HG03045 (cell line): ENCODE results near the gene AADACL4.

Source experiments
- ATAC-seq: cut with Tn5 transposase; IDR thresholded peaks from one replicate; pipeline ENCODE4 v1.9.1; 2021; ENCODE audit warnings: mild to moderate bottlenecking, moderate library complexity; ENCODE audit not compliant: unreplicated experiment

The AADACL4 gene

DNA sequence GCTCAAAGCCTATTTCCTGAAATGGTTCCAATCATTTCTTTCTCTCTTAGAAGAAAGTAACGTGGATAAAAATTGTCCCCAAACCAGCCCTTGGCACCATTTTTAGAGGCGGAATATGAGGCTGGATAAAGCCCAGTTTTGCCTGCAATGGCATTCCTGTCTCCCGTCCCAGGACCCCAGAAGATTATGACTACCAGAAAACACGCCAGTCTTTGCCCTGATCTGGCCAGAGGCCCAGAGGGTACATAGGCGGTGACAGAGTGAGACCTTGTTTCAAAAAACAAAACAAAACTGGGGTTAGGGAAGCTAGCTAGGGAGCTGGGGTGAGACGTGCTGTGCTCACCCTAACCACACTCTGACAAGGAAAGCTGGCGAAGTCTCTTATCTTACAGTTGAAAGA, at the start of gene AADACL4:
TSS of gene AADACL4 (plus strand) at position 301 of the 400 bp plus-strand sequence. CDS start 462 bp downstream, outside the sequence.
- ATAC-seq = no peak

DNA sequence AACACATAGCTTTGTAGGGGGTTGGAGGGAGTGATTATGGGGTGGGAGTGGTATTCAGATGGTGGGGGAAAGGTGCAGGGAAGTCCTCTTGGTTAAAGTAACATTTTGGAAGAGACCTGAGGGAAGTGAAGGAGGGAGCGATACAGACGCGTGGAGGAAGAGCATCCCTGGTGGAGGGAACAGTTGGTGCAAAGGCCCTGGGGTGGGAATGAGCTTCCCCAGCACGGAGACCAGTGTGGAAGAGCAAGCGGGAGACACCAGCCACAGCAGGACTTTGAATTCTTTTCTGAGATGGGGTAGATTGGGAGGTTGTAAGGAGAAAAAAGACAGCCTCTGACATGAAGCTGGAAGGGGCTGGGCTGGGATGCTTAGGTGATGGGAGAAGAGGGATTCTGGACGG, 49.4 kb upstream of the AADACL4 start:
- ATAC-seq = no peak

DNA sequence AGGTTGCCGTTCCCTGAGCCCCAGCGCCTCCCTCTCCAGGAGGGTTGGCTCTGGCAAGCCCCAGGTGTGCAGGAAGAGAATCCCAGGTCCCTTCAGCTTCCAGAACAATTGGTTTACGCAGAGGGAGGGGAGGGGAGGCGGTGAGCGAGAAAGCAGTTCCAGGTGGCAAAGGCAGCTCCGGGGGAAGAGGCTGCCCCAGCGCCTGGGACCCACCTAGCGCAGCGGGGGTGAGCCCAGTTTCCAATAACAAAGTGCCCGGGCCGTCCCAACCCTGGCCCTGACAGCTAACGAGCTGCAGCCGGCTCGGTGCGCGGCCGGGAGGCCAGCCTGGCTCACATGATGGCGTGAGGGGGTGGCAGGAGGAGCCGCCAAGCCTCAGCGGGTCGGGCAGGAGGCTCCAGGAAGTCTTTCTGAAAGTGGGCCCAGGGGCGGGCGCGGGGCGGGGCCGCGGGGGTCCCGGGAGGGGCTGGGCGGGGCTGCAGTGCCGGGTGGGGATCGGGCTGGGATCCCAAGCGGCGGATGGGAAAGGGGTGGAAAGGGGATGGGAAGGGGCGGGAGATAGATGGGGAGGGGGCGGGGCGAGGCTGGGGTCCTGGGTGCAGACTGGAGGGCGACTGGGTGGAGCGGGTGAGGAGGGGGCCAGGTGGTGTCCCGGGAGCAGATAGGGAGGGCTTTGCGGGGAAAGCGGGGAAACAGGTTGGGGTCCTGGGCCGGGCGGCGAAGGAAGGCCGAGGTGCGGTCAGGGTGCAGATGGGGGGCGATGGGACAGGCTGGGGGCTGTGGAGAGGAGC, 48.7 kb upstream of the AADACL4 start:
- no peak for ATAC-seq

DNA sequence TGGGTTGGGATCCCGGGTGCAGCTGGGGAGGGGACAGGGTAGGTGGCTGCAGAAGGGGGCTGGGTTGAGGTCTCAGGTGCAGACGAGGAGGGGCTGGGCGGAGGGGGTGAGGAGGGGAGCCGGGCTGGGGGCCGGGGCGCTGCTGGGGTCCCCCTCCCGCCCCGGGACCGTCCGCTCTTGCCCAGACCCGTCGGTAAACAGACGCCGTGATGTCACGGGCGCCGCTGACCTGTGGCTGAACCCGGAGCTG, 48.2 kb upstream of the AADACL4 start:
- ATAC-seq = no peak

DNA sequence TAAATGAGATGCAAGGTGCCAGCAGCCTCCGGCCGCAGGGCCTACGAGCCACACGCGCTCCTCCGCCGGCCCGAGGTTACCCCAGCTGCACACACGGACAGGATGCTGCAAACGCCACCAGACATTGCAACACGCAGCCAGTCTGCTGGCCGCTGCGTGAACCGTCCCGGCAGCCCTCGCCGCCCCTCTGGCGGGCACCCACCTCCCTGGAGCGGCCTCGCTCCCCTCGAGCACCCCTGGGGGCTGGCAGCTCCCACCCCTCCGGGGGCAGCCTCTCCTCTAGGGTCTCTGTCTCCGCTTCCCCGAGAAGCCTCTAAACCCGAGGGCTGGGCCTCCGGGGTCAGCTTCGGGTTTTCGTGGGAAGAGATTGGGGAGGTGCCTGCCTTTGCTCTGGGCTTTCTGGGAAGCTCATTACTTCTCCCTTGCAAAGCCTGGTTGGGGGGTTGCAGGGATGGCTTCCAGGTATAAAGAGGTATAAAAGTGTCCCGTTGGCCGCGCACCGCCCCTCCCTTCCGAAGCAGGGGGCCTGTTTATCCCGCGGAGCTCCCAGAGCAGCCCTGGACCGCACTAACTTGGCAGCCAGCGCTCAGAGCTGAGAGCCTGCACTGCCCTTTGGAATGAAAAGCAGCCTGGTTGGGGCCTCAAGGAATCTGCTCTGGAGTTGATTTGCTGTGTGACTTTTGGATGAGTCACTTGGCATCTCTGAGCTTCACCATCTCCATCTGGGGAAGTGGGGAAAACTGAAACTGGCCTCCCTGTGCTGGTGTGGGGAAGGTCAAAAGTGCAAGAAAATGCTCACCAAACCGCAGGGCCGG, 47.7 kb upstream of the AADACL4 start:
- no peak for ATAC-seq

DNA sequence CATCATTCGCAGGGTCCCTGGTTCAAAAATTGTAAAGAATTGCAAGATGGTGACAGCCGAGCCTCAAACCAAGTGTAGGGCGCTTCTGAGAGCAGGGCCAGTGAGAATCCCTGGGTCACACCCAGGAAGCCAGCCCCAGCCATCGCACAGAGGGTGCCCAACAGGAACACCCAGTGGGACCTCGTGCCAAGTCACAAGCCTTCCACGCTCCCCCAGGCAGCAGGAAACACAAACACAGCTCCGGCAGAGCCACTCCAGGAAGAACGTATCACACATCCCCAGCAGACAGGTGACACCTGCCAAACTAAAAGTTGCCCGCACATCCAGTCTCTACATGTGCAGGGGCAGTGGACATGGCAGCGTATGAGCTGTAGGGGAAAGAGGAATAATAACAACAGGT, 46.1 kb upstream of the AADACL4 start:
- ATAC-seq = no peak

DNA sequence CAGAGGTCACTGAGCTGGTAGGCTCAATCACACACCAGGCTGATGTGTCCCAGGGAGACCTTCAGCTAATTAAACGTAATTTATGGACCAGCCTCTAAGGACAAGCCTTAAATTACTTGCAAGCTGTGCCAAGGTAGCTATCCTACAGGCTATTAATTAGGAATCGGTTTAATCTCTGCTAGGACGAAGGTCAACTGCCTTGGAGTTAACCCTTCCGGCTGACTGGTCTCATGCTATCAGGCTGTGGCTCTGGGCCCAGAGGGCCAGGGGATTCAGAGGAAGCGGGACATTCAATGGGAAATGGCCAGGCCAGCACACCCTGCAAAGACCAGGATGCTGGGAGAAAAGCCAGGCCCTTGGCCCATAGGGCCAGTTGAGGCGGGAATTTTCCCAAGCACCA, 44.9 kb upstream of the AADACL4 start:
- ATAC-seq = no peak

DNA sequence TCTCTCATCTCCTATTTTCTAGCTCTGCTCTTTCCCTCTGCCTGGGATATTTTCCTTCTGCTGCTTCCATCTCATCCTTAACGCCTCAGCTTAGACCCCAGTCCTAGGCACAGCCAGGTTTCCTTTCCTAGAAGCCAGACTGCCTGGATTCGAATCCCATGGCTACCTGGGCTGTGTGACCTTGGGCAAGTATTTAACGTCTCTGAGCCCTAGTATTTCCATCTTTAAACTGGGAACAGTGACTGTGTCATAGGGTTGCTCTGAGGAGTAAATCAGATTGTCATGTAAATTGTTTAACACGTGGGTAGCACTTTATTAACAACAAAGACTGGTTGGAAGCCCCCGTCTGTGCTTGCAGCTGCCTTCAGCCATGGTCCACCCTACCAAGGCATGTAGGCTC, 44.2 kb upstream of the AADACL4 start:
- no peak for ATAC-seq

DNA sequence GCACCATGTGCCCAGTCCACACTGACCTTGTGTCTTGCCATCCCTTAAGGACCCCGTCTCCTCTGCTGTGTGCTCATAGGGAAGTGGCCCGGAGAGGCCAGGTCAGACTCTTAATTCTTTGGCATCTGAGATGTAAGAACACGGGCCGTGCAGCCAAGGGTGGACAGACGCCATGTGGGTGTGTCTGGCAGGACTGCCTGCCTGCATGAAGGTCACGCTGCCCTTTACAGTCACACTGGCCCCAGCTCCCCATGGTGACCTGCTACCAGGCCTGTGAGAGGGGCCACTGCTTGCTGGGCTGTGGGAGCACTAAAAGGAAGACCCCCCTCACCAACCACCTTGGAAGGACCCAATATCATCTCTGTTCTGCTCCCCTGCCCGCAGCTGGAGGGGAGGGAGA, 43.5 kb upstream of the AADACL4 start:
- ATAC-seq = no peak

DNA sequence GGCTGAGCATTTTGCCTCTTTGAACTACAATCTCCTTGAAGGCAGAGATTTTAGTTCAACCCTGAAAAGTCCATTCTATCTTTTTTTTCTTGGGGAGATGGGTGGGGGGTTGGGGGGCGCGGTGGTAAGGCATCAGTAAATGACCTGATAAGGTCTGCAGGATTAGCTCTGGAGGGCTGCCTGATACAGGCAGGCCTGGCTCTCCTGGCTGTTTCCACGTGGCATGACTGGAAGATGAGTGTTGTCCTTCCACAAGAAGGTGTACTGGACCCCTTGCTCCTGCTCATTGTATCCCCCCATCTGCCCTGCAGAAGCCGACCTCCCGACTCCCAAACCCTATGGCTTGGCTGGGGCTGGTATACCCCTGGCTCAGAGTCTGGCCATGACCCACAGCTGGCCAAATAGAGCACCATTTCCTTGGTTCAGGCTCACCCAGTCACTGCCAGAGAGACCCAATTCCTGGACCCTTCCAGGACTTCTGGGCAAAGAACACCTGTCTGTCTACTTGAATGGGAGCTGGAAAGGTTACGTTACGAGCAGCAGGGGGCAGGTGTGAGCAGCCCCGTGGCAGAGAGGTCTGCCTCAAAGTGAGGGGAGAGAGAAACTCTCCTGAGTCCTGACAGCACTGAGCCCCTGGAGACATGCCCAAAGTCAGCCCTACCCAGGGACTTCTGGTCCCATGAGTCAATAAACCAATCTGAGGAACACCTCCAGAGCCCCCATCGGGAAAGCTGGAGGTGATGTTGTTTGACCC, 42.8 kb upstream of the AADACL4 start:
- ATAC-seq = no peak

DNA sequence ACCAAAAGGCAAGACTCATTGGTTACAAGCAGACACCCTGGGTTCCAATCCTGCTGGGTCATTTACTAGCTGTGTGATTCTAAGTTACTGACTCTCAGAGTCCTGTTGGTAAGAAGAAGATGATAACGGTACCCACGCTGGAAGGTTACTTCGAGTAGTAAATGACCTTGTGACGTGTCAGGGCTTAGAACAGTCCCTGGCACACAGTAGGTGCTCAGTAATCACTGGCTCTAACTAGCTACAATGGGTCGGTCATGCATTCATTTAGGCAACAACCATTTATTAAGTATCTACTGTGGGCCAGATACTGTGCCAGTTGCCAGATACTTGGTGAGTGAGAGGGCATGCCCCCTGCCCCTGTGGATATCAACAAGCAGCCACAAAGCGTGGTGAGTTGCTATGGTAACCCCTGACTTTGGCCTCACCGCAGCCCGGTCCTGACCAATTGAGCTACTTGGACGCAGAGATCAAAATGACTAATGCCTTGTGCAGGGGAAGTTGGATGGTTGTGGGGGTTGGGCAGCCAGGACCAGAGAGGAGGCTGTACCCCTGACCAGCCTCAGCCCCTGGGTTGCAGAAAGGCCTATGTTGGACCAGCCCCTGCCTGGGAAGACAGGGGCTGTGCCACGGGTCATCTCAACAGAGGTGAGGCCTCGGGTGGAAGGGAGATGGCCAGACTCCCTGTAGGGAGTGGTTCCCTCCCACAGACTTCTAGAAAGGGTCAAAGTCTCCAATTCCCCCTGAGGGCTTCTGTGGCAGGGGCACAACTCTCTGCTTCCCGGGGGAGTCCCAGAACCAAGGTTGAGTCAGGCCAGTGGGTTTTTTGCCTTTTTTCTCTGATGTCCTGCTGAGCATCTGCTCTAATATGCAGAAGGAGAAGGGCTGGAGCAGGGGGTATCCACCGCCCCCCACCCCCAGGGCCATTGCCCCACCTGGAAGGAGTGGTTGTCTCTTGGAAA, 41.9 kb upstream of the AADACL4 start:
- no peak for ATAC-seq

DNA sequence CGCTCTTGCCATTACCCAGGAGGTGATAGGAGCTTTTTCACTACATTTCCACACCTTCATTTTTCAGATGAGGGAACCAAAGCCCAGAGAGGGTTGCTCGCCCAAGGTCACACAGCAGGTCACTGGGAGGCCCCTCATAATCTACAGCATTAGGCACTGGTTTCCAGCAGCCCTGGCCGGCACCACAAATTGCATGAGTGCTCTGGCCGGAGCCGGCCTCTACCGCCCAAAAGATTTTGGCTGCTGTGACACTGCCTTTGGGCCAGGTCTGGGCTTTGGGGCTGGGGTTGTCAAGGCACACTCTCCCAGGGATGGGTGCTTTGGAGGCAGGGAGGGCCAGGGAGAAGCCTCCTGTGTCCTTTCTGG, 41.2 kb upstream of the AADACL4 start:
- ATAC-seq = no peak

DNA sequence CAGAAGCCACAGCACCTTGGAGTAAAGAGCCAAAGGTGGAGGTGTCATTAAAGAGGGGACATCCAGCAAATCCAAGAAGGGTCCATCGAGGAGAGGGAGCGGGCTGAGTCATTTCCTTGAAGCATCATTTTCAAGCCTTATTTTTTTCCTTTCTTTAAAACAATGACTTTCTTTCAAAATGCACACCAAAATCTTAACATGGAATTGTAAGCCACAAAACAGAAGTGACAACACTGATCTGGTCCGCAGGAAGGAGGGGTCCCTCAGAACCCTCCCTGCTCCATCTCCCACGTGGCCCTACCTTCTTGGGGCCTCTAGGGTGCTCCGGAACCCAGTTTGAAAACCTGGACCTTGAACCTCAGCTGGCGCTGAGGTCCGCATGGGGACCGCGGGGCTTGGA, 40.7 kb upstream of the AADACL4 start:
- ATAC-seq = no peak

DNA sequence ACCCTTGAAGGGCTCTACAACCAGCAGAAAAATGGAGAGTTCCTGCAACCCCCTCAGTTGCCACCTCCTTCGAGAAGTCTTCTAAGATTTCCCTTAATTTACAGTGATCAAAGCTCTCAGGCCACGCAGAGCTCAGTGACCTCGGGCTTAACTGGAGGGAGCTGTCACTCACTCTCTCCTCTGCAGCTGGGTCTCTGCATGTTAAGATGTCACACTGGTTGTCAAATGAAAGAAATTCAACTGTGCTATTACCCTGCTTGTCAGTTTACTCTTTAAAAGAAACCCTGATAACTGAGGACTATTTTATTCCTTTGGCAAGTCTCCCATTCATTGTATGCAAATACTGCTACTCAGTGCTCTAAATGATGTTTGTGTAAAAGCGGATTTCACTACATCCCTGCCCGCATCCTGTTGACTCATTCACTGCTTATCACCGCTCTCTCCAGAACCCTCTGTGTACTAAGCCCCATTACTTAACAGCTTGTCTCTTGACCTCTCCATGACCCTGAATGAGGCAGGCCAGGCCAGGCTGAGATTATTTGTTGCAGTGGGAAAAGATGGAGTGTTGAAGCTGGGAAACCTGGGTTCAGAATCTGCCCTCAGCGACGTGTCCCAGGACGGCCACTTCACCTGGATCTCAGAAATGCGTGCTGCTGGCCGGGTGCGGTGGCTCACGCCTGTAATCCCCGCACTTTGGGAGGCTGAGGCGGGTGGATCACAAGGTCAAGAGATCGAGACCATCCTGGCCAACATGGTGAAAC, 39.6 kb upstream of the AADACL4 start:
- no peak for ATAC-seq

DNA sequence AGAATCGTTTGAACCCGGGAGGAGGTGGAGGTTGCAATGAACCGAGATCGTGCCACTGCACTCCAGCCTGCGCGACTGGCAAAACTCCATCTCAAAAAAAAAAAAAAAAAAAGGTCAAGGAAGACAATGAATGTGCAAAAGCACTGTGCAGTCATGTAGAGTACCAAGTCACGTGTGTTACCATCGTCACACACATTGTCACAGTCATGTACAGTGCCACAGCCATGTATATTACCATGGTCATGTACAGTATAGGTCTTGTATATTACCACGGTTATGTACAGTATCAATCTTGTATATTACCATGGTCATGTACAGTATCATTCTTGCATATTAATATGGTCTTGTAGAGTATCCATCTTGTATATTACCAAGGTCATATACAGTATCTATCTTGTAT, 38.9 kb upstream of the AADACL4 start:
- no peak for ATAC-seq

DNA sequence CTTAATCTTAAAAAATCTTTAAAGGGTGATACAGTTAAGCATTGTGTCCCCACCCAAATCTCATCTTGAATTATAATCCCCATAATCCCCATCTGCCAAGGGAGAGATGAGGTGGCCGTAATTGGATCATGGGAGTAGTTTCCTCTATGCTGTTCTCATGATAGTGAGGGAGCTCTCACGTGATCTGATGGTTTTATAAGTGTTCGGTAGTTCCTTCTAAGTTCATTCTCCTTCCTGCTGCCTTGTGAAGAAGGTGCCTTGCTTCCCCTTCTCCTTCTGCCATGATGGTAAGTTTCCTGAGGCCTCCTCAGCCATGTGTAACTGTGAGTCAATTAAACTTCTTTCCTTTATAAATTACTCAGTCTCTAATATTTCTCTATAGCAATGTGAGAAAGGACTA, 36.6 kb upstream of the AADACL4 start:
- no peak for ATAC-seq

DNA sequence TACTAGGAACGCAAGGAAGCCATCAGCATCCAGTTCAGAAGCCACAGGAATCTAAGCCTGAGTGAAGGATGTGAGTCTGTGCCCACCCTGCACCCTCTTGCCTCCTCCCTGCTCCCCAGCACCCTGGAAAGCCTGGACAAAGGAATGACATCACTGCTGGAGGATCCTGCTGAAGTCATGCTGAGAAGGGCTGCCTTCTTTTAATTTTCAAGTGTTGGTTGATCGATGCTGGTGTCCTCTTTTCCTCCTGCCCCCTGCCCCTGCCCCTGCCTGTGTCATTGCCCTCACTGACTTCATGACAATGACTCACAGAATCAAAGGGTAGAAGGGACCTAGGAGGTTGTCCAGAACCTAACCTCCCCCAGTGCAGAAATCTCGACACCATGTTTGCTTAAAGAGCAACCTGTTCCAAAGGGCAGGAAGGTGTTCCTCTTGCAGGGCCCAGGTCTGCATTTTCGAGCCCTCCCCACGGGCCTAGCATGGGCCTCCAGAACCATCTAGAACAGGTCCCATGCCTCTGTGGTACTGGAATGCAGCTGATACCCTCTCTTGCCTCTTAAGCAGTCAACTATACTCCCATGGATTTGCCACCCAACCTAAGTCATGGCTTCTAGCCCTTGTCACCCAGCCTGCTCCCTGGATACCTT, 35.5 kb upstream of the AADACL4 start:
- no peak for ATAC-seq

DNA sequence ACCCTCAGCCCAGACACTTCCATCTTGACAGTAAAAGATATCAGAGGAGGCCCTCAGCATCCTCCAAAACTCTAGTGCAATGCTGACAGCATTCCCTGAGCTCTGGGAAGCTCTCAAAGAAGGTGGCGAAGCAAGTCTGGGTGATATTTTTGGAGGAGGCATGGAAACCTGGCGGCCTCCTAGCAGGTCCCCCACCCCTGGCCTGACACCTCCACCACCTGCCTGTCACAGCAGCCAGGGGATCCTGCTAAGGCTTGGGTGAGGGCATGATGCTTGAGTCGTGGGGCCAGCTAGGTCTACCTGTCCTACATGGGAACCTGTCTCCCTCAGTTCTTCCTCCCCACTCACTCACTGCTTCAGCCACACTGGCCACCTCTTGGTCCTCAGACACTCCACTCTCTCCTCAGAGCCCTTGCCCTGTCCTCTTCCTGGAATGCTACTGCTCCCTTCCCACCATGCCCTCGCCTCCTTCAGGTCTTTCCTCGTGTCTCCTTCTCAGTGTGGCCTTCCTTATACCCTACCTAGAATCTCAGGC, 34.3 kb upstream of the AADACL4 start:
- ATAC-seq = no peak

DNA sequence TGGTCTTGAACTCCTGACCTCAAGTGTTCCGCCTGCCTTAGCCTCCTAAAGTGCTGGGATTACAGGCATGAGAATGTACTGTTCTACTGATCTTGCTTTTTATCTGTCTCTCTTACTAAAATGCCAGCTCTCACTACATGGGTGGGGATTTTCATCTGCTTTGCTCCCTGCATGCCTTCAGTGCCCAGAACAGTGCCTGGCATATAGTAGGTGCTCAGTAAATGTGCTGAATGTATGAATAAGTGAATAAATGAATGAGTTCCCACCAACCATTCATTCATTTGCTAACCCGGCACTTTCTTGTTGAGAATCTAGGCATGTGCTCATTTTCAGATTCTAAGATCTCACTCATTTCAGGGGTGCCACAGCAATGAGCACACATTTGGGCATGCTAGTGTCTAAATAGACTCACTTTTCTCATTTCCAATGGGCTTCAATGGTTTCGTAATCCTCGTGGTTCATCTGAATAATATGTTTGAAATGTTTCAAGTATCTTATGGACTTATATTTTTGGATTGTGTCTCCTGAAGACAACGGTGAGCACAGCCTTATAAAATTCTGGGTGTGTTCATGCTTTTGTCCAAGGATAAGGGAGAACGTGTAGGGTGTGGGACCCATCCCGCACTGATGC, 33.5 kb upstream of the AADACL4 start:
- ATAC-seq = no peak
